HG03045 (cell line): Measurements from ENCODE around the gene RGS9BP.
"Not testable (repeated sequence)": the region's sequence is repeated elsewhere in the genome, so short reads cannot be mapped to it uniquely, and the experiment has no call there.

Experiments
- ATAC-seq: cut with Tn5 transposase; IDR thresholded peaks from one replicate; pipeline ENCODE4 v1.9.1; 2021; ENCODE audit warnings: mild to moderate bottlenecking, moderate library complexity; ENCODE audit not compliant: unreplicated experiment

The RGS9BP gene, protein sequence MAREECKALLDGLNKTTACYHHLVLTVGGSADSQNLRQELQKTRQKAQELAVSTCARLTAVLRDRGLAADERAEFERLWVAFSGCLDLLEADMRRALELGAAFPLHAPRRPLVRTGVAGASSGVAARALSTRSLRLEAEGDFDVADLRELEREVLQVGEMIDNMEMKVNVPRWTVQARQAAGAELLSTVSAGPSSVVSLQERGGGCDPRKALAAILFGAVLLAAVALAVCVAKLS

DNA sequence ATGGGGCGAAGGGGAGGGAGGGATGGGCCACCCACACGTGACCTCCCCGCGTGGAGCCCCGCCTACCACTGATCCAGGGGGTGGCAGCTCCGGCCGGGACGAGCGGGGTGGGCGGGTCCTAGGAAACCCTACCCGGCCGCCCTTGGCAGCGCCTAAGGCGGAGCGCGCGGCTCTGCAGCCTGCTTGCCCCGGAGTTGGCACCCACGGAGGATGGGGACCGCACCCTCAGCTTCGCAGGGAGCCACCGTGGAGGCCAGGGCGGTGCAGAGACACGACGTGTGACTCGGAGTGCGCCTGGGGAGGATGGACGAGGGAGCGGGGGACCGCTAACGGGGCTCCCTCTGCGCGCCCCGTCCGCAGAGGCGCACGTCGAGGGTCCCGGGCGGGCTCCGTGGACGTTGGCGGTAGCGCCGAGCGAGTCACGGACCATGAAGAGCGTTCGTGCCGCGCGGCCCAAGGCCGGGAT, at the start of gene RGS9BP:
TSS of gene RGS9BP (plus strand) at position 129 of the 466 bp plus-strand sequence. CDS start 416 bp downstream, outside the sequence.
- peak; percentile 34 for ATAC-seq

DNA sequence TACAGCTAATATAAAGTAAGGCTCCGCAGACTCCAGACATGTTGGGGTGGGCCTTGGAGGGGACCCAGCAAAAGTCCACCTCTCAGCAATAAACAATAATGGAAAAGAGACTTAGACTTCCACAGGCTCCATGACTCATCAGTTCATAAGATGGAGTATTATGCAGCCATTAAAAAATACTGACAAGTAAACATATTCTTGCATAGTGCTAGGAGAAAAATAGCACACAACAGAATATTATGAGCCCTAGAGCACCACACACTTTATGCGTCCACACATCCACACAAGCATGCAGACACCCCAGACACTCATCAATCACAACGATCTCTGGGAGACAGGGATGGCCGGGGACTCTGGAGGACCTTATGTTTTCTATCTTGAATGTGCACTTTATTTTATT, 48.7 kb upstream of the RGS9BP start:
- no peak for ATAC-seq

DNA sequence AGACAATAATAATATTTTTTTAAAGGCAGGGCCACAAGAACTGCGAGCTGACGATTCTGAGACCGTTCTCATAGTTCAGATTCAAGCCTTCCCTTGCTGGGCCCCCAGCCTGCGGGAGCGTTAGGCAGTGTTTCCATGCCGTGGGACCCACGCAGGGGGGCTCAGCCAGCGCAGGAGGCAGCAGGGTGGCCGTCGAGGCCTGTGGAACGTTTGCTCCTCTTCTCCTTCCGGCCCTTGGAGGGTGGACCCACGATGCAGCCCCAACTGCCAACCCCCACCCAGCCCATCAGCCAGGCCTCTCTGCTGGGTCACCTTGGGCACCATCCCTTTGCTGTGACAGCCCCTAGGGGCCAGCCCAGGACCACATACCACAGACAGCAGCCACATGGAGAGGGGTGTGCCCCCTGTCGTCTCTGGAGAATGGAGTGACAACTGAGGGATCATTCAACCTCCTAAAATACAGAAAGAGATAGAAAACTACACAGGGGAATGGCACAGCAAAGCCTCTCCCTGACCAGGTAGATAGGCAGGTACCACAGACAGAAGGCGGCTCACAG, 47.9 kb upstream of the RGS9BP start:
- ATAC-seq: no peak

DNA sequence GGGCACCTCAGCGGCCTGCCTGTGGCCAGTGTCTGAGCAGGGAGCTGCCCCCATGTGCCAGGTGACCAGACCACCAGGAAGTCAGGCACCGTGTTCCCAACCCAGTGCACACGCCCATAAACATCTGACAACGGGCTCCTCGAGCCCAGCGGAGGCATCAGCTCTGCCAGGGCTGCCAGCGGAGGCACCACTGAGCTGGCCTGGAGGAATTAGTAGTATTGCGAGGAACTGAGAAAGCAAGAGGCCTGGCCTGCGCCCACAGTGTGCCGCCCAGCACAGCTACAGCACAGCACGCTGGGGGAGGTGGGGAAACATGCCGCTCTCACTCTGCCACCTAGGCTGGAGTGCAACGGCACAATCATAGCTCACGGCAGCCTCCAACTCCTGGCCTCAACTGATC, 45.3 kb upstream of the RGS9BP start:
- no peak for ATAC-seq

DNA sequence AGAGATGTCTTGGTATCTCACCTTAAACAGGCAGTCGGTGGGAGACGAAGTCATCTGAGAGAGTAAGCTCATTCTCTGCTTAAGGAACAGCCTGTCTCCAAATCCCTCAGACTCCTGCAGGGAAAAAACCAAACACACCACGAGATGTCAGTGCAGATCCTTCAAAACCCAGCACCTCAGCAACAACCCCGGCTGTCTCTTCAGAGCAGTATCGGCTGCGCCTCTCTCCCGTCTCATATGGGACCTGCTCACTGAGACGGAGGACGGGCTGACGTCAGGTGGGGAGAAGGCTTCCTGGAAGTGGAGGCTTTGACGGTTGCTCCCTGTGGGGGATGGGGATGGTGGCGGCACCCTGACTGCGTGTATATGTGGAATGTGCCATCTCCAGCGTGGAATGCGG, 44.3 kb upstream of the RGS9BP start:
- ATAC-seq: no peak

DNA sequence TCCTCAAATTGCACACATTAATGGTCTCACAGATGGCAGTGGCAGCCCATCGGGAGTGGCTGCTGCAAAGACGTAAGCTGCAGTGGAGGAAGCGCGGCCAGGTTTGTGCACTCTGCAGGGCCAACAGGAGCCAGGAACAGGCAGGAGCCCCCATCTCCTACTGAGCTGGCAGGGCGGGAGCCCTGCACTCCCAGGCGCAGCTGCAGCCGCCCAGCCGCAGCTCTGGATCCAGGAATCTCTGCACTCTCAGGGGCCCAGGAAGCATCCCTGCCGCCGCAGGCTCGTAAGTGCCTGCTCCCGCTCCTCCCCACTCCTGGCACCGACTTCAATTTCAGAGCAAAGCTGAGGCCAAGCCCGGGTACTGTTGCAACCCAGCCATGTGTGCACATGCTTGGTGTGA, 38.2 kb upstream of the RGS9BP start:
- ATAC-seq: no peak

DNA sequence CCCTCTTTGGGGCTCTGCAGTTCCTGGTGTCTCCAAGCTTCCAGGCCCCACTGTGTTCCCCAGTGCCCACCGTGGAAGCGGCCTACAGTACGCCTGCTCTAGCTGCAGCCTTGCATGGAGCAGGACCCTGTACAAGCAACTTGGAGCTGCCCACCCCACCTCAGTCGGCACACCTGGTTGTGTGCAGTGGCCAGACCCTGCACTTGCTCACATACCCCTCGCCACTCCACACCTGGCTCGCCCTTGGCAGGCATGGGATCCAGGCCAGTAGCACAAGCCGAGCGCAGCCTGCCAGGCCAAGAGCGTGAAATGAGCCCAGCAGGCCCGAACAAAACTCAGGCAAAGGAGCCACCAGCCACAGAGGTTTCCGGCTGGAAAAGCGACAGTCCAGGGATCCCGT, 37.0 kb upstream of the RGS9BP start:
- no peak for ATAC-seq

DNA sequence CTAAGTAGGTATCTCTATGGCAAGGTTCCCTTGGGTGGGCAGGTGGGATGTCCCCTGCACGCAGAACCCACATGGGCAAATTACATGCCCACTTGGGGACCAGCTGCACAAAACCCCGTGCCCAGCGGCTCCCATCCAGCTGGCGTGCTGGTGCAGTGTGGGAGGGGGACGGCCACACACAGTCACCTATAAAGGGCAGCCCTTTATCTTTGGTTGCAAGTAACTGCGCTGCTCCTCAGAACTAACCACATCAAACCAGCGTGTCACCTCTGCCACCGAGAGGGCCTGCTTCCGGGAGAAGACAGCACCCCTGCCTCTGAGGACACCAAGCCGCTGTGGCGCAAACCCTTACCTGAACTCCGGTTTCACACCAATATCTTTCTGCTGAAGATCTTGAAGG, 32.9 kb upstream of the RGS9BP start:
- no peak for ATAC-seq

DNA sequence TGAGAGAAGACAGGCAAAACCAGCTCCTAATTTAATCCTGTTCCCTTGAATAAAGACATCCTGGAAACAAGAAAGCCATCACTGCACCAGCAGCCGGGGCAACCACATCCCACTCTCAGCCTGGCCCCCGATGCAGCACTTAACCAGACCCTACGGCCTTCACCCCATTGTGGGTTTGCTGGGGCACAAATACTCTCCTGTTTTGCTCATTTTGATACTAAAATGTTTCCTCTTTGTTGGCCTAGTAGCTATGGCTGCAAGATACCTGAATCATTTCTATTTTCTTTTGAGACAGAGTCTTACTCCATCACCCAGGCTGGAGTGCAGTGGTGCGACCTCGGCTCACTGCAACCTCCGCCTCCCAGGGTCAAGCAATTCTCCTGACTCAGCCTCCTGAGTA, 29.1 kb upstream of the RGS9BP start:
- no peak for ATAC-seq

DNA sequence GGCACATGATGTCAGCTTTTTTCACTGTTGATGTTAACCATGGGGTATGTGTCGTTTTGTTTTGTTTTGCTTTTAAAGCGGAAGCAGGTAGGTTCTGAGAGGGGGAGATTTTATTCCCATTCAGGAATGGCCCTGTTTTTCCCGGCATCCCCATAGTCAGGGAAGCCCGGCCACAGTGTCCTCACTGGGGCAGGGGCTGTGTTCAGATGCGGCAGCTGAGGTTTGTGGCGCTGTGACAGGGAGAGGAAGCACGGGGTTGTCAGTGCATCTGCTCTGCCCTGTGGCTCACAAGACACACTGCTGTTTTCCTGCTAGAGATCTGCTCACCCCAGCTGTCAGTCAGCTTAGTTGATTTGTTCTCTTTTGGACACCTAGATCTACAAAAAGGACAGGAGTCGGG, 28.3 kb upstream of the RGS9BP start:
- ATAC-seq: no peak

DNA sequence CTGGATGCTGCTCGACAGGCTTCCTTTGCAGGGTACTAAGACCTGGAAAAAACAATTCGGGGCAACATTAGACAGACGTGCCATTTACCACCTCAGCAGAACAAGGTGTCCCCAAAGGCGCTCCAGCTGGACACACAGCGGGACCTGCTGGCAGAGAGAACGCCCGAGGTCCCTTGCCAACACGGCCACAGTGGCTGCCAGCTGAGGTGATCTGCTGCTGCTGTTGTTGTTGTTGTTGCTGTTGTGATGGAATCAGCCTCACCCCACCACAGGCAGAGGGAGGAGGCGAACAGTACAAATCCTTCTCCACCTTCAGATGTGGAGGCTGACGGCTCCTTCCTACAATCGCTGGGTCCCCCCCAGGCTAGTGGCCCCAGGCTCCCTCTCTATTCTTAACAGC, 25.9 kb upstream of the RGS9BP start:
- no peak for ATAC-seq

DNA sequence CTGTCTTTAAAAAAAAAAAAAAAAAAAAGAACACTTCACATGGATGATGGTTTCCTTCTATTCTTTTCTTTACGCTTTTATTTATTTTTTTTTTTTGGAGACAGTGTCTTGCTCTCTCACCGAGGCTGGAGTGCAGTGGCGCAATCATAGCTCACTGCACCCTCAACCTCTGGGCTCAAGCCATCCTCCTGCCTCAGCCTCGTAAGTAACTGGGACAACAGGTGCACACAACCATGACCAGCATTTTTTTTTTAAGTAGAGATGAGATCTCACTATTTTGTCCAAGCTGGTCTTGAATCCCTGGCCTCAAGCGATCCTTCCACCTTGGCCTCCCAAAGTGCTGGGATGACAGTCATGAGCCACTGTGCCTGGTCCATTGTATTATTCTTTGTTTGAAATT, 25.0 kb upstream of the RGS9BP start:
- ATAC-seq: no peak

DNA sequence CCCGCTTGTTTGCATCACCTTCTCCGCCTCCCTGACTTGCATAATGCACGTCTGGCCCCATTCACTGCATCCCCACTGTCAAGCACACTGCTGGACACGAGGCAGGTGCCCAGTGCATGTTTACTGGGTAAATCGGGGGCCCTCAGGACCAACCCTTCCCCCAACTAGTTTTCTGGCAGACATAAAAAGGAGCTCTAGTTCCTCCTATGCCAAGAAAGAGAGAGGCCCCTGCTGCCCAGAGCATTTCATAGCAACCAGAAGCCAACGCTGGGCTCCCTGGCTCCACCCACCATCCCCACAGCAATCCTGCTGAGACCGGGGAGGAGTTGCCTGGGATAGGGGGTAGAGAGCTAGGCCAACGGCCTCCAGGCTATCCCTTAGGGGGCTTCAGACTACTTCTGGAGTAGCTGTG, 23.9 kb upstream of the RGS9BP start:
- ATAC-seq: no peak

DNA sequence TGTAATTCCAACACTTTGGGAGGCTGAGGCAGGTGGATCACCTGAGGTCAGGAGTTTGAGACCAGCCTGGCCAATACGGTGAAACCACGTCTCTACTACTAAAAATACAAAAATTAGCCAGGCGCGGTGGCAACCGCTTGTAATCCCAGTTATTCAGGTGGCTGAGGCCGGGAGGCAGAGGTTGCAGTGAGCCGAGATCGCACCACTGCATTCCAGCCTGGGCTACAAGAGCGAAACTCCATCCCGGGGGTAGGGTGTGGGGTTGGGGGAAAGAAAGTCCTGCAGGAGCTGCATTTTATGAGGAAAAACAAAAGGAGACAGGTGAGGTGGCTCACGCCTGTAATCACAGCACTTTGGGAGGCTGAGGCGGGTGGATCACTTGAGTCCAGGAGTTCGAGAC, 23.3 kb upstream of the RGS9BP start:
- not testable (repeated sequence) for ATAC-seq

DNA sequence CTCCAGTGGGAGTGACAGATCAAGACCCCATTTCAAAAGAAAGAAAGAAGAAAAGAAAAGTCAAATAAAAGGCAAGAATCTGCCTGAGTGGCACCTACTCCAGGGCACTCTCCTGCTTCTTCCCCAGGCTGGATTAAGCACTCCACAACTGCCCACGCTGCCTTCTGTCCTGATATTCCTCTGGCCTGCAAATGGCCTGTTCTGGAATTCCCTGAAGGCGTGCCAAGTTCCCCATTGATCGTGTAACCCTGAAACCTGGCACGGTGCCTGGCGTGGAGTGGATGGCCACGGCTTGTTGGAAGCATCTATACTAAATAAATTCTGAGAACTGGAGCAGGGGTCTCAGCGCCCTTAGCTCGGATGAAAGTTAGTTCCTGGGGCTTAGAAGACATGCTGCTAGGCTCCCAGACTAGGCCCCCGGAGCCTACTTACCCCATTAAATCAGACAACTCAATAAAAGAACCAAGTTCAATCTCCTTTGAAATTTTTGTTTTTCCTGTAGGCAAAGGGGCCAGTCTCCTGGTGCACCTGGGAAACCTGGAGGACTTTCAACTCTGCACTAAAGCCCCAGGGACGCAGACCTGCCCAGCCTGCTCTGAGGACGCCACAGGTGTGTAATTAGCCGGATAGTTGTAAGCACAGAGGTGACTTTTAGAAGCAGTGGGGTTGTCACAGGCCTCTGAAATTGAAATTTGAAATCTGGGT, 22.6 kb upstream of the RGS9BP start:
- no peak for ATAC-seq

DNA sequence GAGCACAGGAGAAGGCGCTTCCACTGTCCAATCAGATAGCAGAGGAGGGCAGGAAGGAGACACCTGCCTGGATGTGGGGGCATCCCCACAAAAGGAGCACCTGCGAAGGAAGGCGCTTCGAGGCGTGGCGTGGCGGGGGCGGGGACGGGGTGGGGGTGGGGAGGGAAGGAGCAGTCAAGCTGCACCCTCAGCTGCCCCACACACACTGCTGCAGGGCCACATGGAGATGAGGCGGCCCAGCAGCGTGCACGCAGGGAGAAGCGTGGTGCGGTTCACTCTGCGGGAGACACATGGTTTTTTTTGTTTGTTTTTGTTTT, 22.1 kb upstream of the RGS9BP start:
- no peak for ATAC-seq

DNA sequence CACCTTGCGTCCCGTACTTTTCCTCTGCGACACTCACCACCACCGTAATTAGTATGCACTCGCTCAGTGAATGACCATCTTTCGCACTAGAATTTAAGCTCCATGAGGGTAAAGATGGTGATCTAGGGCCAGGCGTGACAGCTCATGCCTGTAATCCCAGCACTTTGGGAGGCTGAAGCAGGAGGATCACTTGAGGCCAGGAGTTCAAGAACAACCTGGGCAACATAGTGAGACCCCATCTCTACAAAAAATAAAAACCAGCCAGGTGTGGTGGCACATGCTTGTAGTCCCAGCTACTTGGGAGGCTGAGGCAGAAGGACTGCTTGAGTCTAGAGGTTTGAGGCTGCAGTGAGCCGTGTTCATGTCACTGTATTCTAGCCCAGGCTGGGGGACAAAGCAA, 19.3 kb upstream of the RGS9BP start:
- not testable (repeated sequence) for ATAC-seq

DNA sequence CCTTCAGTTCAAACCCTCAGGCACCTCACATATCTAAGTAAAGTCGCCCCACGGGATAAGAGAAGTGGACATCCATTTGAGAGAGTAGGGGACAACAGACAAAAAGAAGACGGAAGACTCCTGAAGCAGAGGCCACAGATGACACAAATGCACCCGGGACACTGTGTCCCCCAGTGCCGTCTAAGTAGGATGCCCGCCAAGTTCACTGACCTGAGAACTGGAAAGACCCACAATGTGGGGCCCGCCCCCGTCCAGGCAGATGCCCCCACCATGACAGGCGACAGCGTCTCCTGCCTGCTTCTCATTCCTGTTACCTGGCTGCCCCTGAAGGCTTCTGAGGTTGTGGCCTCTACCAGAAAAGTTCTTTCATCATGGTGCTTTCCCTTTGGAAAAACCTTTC, 17.6 kb upstream of the RGS9BP start:
- ATAC-seq: no peak

DNA sequence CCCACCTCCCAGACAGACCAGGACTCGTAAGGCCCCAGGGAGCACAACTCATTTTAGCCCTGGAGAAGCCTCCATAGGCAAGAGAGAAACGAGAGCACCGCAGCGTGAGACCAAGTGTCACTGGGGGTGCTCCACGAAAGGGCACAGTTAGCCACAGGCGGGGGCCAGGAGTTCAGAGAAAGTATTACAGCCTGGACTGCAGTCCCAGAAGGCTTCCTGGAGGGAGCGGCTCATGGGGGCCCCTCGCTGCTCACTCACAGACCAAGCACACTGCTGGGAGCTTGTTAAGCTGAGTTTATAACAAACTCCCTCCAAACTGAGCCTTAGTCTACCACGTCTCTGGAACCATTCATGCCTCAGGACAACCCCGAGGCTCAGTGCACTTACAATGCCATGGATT, 17.1 kb upstream of the RGS9BP start:
- no peak for ATAC-seq

DNA sequence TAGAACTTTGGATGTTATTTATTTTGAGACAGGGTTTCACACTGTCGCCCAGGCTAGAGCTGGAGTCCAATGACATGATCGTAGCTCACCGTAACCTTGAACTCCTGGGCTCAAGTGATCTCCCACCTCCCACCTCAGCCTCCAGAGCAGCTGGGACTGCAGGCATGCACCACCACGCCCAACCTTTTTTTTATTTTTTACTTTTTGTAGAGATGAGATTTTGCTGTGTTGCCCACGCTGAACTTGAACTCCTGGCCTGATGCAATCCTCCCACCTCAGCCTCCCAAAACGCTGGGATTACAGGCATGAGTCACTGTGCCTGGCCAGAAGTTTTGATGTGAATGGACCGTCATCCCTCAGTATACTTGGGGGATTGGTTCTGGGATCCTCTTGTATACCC, 14.3 kb upstream of the RGS9BP start:
- no peak for ATAC-seq

DNA sequence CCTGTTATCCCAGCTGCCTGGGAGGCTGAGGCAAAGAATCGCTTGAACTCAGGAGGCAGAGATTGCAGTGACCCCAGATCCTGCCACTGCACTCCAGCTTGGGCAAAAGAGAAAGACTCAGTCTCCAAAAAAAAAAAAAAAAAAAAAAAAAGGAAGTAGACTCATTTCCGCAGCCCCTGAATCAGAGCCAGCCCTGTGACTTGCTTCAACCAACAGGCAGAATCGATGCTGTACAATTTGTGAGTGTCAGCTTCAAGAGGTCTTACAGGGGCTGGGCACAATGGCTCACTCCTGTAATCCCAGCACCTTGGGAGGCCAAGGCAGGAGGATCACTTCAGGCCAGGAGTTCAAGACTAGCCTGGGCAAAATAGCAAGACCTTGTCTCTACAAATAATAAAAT, 13.5 kb upstream of the RGS9BP start:
- no peak for ATAC-seq

DNA sequence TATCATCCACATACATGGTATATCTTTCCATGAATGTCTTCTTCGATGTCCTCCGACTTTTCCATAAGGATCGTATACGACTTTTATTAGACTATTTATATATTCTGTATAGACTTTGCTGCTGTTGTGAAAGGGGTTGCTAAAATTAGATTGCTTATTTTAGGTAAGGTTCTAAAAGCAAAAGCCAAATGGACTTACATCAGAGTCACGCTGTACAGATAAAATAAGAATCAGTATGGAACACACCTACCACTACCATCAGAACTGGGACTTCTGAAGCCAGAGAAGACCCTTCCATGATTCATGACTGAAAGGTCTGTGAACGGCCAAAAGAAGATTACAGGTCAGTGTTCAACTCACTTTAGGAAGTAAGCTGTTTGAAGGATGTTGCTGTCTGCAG, 9.6 kb upstream of the RGS9BP start:
- ATAC-seq: no peak

DNA sequence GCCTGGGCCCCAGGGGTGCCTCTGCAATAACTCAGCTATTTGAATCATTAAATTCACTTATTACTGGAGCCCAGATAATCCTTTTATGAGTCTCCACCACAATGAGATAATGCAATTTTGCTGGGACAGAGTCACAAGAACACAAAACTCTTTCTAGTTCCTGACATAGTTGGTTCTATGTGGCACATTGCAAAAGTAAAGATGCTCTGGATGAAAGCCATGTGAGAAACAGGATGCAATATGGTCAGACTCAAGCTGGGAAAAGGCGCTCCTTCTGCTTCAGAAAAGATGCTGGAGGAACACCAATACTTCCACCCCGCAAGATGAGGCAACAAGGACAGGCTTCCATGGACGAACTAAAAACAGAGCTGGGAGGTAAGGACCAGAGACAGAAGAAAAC, 6.3 kb upstream of the RGS9BP start:
- no peak for ATAC-seq
